Uterus (tissue), 2 donors: ENCODE results near the gene SFMBT2.
"Not testable (repeated sequence)": the region's sequence is repeated elsewhere in the genome, so short reads cannot be mapped to it uniquely, and the experiment has no call there.

Experiments used
- CTCF ChIP-seq, 4 experiments: fragments of 200-600 bp in 2 of 4; fragments of 450-650 bp in 2 of 4; sonication (generic) in 2 of 4; IDR thresholded peaks; one replicate each; pipeline ENCODE4 v1.5.1; 2016 to 2019; ENCODE audit warnings: antibody characterized with exemption in 4 of 4, mild to moderate bottlenecking in 2 of 4, moderate library complexity in 1 of 4
- POLR2A ChIP-seq, 2 donors: fragments of 450-650 bp; IDR thresholded peaks; one replicate each; pipeline ENCODE4 v1.6.1; 2016; ENCODE audit warnings: antibody characterized with exemption in 2 of 2, mild to moderate bottlenecking in 1 of 2, moderate library complexity in 1 of 2

GRCh38 chr10:7390689-7391110 is 20.1 kb downstream of the SFMBT2 start:
- TF ChIP-seq CTCF, POLR2A (IDR thresholded peaks at IDR 0.05): not testable (repeated sequence)
